ENCODE results near the gene CUZD1.

CUZD1 gene

GRCh38 chr10:122795924-122796323 lies 49.7 kb downstream of the CUZD1 start:
- no peak for TF ChIP-seq TAF1 (IDR thresholded peaks at IDR 0.05; ENCODE audit: low read depth, low read length)
- no peak for TF ChIP-seq POLR2A (IDR thresholded peaks at IDR 0.05; ENCODE audit: low read depth, low read length)
- TF ChIP-seq POU2F2 (IDR thresholded peaks at IDR 0.05; ENCODE audit: low read depth, low read length), result no peak
- no peak for TF ChIP-seq SPI1 (IDR thresholded peaks at IDR 0.05; ENCODE audit: low read depth, low read length)
- TF ChIP-seq POLR2AphosphoS5 (IDR thresholded peaks at IDR 0.05; ENCODE audit: low read depth, low read length), result no peak

GRCh38 chr10:122786269-122786668 lies 59.4 kb downstream of the CUZD1 start:
- FAIRE-seq (no peak), DNase-seq (ENCODE audit: insufficient read length, low spot score) (peak; percentile 25)
- no peak for TF ChIP-seq PAX5 (IDR thresholded peaks at IDR 0.05; ENCODE audit: insufficient read depth, low read length, severe bottlenecking)
- TF ChIP-seq POLR2AphosphoS5 (IDR thresholded peaks at IDR 0.05; ENCODE audit: low read depth, low read length), result no peak
- no peak for TF ChIP-seq SPI1 (IDR thresholded peaks at IDR 0.05; ENCODE audit: low read depth, low read length)
- TF ChIP-seq POU2F2 (IDR thresholded peaks at IDR 0.05; ENCODE audit: low read depth, low read length), result no peak
- TF ChIP-seq POLR2A (IDR thresholded peaks at IDR 0.05; ENCODE audit: low read depth, low read length), result no peak
- TF ChIP-seq TAF1 (IDR thresholded peaks at IDR 0.05; ENCODE audit: low read depth, low read length), result no peak

More at GRCh38 chr10:122795924-122796323, 49.7 kb downstream of the CUZD1 start:
- no peak for FAIRE-seq
- no peak for DNase-seq (ENCODE audit: insufficient read length, low spot score)

GRCh38 chr10:122782911-122783310 lies 62.7 kb downstream of the CUZD1 start:
- TF ChIP-seq SPI1 (IDR thresholded peaks at IDR 0.05; ENCODE audit: low read depth, low read length), result no peak
- no peak for TF ChIP-seq POU2F2 (IDR thresholded peaks at IDR 0.05; ENCODE audit: low read depth, low read length)
- TF ChIP-seq PAX5 (IDR thresholded peaks at IDR 0.05; ENCODE audit: insufficient read depth, low read length, severe bottlenecking), result no peak
- TF ChIP-seq POLR2AphosphoS5 (IDR thresholded peaks at IDR 0.05; ENCODE audit: low read depth, low read length), result no peak
- no peak for TF ChIP-seq TAF1 (IDR thresholded peaks at IDR 0.05; ENCODE audit: low read depth, low read length)
- no peak for TF ChIP-seq POLR2A (IDR thresholded peaks at IDR 0.05; ENCODE audit: low read depth, low read length)
- DNase-seq (ENCODE audit: insufficient read length, low spot score) (no peak), FAIRE-seq (no peak)

Data from GM12891 (cell line).